ENCODE results near the gene CNTN5. TPM values are rescaled to one million over a fixed set of nuclear protein-coding genes. Genes with fewer than 3 reads are reported as not detected.
A peak's percentile ranks its signal among the peaks of the same experiment; 100 is the strongest.
"Not testable (repeated sequence)": the region's sequence is repeated elsewhere in the genome, so short reads cannot be mapped to it uniquely, and the experiment has no call there.

The CNTN5 gene
- total RNA-seq, 1 donor from 2014 or later: 13.2 TPM

- DNase-seq (ENCODE audit: low spot score): no peak
Observed at GRCh38 chr11:99718291-99718690, 697.5 kb downstream of the CNTN5 start.

DNA sequence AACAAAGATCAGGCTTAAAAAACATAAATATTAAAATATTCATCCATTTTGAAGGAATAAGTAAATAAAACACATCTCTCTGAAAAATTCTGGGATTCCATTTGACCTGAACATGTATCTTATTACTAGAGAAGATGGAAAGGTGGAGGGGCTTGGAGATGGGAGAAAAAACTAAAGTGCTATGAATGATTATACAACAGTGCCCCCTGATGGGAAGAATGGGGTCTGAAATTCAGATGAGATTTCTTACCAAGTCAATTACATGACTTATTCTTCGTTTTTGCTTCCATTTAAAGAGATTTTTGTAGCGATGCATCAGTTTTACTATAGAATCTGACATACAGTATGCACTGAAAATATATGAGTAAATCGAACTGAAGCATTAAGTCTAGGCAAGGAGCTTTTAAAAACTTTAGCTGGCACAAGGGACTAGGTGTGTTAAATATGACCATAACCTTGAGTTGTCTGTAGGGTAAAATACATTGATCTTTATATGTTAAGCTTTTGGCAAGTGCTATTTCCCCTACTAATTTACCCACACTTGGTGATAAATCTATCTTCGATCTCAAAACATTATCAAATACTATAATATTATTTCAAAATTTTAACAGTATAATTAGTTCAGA is 718.8 kb downstream of the CNTN5 start:
- DNase-seq (ENCODE audit: low spot score): peak; percentile 62

DNA sequence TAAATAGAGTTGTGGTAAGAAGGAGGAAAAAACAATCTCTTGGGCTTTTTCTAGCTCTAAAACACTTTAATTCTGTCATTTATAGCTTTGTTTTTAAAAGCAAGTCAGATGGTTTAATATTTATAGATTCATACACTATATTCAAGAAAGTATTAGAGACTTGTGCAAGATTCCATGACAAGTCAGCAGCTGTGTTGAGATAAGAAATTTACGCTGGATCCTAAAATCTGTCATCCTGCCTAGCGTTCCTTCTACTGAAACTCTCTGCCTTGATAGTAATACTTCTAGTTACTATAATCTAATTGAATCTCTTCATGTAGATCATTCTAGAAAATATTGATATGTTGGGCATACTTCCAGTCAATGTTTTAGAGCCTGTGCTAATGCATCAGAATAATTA is 721.8 kb downstream of the CNTN5 start:
- DNase-seq (ENCODE audit: low spot score): peak; percentile 79

GRCh38 chr11:99759787-99760186 is 739.0 kb downstream of the CNTN5 start:
- no peak for DNase-seq (ENCODE audit: low spot score)

DNA sequence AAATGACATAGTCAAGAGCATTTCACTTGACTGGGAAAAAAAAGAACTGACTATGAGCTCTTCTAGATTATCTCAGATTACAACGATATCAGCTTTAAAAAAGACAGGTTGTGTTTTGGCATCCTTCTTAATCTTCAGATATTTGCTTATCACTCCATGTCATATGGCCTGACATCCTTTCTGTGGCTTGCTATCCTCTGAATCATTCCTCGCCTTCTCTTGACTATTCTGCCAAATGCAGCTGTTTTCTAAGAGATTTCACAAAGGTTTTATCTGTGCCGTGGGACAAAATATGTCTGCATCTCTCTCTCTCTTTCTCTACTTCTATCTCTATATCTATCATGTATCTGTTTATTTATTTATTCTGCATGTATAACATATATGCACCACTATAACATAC is 746.1 kb downstream of the CNTN5 start:
- DNase-seq (ENCODE audit: low spot score): peak; percentile 88

DNA sequence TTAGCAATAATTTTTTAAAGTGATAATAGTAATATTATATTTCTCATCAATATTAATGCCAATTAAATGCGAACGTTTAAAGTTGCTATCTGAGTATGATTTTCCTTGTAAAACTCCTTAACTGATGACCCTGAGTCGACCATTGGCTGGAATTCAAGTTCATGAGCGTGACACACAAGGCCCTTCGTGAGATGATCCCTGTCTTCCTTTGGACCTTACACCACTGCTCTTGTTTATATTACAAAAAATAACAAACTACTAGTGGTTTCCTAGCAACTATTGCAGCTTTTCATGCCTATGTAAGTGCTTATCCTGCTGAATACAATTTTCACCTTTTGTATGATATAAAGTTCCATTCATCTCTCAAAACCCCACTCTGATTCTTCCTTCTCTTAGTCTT is 752.9 kb downstream of the CNTN5 start:
- no peak for DNase-seq (ENCODE audit: low spot score)

GRCh38 chr11:99781074-99781473 is 760.3 kb downstream of the CNTN5 start:
- no peak for DNase-seq (ENCODE audit: low spot score)

- no peak for DNase-seq (ENCODE audit: low spot score)
Observed at GRCh38 chr11:99791354-99791753, 770.6 kb downstream of the CNTN5 start.

- no peak for DNase-seq (ENCODE audit: low spot score)
Observed at GRCh38 chr11:99795999-99796398, 775.2 kb downstream of the CNTN5 start.

DNA sequence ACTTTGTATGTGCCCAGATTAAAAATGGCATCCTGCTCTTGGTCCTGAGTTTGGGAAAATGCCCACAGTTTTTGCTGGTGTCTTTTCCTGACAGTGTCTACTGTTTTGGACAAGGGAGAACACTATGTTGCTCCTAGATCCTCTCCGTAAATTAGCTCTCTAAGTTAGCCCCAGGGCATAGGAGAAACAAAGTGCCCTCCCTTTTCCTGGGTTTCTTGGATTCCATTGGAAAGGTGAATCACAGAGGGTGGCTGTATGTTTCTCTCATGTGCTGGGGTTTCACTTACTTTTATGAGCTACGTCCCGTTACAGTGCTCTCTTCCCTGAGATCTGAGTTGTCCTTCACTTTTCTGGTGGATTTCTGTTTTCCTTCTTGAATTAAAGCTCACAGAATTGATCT is 782.8 kb downstream of the CNTN5 start:
- no peak for DNase-seq (ENCODE audit: low spot score)

GRCh38 chr11:99812516-99812915 is 791.8 kb downstream of the CNTN5 start:
- no peak for DNase-seq (ENCODE audit: low spot score)

DNA sequence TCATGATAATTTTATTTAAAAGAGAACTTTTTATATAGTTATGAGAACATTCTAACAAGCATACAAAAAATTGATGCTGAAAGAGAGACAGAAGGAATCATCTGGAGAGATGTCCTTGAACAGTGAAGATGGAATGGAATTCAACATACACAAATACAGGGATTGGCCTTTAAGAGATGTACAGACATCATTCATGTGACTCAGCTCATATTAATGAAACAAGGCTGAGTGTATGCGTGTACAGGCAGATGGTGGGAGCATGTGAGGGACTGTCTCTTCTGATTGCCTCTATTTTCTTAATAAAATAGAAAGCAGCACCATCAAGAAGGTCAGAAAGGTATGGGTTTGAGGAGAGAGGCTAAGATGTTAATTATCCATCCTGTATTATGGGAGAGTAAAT is 793.3 kb downstream of the CNTN5 start:
- no peak for DNase-seq (ENCODE audit: low spot score)

DNA sequence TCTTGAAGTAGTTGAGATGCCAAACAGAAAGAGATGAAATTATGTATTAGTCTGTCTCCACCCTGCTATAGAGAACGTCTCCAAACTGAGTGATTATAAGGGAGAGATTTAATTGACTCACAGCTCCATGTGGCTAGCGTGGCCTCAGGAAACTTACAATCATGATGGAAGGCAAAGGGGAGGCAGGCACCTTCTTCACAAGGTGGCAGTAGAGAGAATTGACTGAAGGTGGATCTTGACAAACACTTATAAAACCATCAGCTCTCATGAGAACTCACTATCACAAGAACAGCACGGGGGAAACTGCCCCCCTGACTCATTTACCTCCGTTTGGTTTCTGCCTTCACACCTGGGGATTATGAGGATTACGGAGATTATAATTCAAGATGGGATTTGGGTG is 794.0 kb downstream of the CNTN5 start:
- DNase-seq (ENCODE audit: low spot score): no peak

- no peak for DNase-seq (ENCODE audit: low spot score)
Observed at GRCh38 chr11:99818991-99819390, 798.2 kb downstream of the CNTN5 start.

- DNase-seq (ENCODE audit: low spot score): no peak
Observed at GRCh38 chr11:99822846-99823565, 802.3 kb downstream of the CNTN5 start.

- not testable (repeated sequence) for DNase-seq (ENCODE audit: low spot score)
Observed at GRCh38 chr11:99836739-99837138, 816.0 kb downstream of the CNTN5 start.

GRCh38 chr11:99841885-99842284 is 821.1 kb downstream of the CNTN5 start:
- DNase-seq (ENCODE audit: low spot score): no peak

GRCh38 chr11:99865951-99866350 is 845.2 kb downstream of the CNTN5 start:
- no peak for DNase-seq (ENCODE audit: low spot score)

DNA sequence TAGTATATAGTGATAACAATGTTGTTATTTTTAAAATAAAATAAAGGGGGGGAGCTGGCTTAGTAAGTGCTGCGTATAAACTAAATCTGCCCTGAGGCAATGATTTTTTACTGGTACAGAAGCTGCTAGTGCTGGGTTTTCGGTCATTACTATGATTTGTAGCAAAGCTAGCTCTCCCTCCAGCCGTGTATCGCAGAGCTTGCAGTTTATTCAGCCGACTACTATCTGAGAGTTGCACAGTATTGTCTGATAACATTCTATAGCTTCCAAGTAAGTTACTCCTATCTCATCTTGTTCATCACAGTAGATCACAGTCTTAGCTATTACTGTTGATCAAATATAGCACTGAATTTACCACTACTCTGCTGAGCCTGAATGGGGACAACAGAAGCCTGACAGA is 860.9 kb downstream of the CNTN5 start:
- DNase-seq (ENCODE audit: low spot score): peak; percentile 53

DNA sequence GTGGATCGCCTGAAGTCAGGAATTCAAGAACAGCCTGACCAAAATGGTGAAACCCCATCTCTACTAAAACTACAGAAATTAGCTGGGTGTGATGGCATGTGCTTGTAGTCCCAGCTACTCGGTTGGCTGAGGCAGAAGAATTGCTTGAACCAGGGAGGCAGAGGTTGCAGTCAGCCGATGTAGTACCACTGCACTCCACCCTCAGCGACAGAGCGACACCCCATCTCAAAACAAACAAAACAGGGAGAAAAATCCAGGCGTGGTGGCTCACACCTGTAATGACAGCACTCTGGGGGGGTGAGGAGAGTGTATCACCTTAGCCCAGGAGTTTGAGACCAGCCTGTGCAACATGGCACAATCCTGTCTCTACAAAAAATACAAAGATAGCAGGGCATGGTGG is 864.0 kb downstream of the CNTN5 start:
- no peak for DNase-seq (ENCODE audit: low spot score)

GRCh38 chr11:99887481-99887880 is 866.7 kb downstream of the CNTN5 start:
- no peak for DNase-seq (ENCODE audit: low spot score)

DNA sequence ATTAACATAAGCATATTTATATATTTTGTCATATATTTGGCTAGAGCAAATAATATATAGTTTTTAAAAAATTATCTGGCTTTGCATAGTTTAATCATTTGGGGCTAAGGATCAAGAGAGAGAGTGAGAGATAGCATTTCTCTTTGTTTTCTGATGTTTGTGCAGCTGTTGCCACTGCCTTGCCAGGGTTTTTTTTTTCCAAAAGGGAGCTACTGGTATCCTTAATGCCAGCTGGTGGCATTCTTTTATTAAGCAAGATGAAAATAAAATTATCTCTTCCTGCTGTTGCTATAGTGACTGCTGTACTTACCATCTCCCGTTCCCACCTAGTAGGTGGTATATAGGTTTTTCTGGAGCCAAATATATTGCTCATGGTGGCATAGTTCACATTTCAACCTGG is 873.1 kb downstream of the CNTN5 start:
- DNase-seq (ENCODE audit: low spot score): no peak

DNA sequence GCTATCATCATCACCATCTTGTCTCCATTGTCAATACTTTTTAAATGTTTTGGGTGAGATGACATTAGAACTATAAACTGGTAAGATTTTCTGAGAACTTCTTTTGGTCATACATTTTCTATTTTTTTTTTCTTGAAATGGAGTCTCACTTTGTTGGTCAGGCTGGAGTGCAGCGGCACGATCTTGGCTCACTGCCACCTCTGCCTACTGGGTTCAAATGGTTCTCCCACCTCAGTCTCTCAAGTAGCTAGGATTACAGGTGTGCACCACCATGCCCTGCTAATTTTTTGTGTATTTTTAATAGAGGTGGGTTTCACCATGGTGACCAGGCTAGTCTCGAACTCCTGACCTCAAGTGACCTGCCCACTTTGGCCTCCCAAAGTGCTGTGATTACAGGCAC is 880.4 kb downstream of the CNTN5 start:
- no peak for DNase-seq (ENCODE audit: low spot score)

- DNase-seq (ENCODE audit: low spot score): no peak
Observed at GRCh38 chr11:99911116-99911515, 890.4 kb downstream of the CNTN5 start.

All from umbilical cord (tissue), 2 donors.